GM19238 (cell line): ENCODE data around the gene EIF2B4.

ENCODE experiments used
- DNase-seq: peaks from one replicate; pipeline ENCODE4 v3.0.0; 2011; ENCODE audit warnings: low spot score; ENCODE audit not compliant: insufficient read length

The EIF2B4 gene

DNA sequence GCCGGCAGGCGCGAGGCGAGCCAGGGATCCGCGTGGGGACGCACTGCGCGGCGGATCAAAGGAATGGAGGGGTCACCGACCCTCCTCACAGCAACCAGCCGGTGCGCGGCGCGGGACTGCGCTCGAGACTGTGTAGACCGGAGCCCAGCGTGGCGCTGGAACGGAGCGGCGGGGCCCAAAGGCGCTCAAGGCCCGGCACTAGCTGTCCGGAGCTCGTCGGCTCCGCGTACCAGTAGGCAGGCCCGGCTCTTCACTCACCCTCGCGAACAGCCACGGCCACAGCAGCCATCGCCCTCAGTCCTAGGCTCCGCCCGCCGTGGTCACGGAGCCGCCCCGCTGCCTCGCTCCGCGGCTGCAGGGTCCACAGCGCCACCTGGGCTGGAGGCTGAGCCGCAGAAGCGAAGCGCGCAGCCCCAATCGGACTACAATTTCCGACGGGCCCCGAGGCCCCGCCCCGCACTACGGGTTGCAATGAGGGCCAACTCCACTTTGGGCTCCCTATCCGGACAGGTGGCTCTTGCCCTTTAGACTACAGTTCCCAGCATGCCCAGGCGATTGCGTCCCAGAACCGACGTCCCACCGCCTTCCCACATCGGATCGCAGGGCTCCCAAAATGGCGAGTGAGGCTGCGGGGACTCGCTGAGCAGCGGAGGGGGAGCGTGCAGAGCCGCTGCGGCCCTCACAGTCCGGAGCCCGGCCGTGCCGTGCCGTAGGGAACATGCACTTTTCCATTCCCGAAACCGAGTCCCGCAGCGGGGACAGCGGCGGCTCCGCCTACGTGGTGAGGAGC, at the start of gene EIF2B4, which contains the start of gene SNX17:
TSS of gene EIF2B4 (minus strand) at position 313 of the 790 bp plus-strand sequence. CDS start at position 289, 24 bp downstream.
TSS of gene SNX17 (plus strand) at position 591 of the 790 bp plus-strand sequence. CDS start at position 719, 128 bp downstream.
- DNase-seq, result peak; percentile 91

DNA sequence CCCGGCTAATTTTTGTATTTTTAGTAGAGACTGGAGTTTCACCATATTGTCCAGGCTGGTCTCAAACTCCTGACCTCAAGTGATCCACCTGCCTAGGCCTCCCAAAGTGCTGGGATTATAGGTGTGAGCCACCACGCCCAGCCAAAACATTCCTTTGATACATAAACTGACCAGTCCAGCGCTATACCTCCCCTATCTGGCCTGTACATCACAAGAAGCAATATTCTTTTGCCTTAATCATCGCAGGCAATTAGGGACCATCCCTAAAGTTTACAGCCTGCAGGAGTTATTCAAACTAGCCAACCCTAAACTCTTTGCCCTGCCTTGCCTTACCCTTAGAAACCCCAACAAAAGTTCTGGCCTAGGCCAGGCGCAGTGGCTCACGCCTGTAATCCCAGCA, 46.0 kb upstream of the EIF2B4 start:
- no peak for DNase-seq

- DNase-seq, result no peak
Observed at GRCh38 chr2:27412419-27413152, 42.4 kb upstream of the EIF2B4 start.

GRCh38 chr2:27409321-27410073, 39.4 kb upstream of the EIF2B4 start, which contains the start of gene PPM1G:
TSS of gene PPM1G (minus strand) at chr2:27409591. CDS start at chr2:27409422, 169 bp downstream.
- DNase-seq, result peak; percentile 87

- DNase-seq, result peak; percentile 18
Observed at GRCh38 chr2:27408601-27409320, 38.6 kb upstream of the EIF2B4 start.

GRCh38 chr2:27407798-27408491, 37.8 kb upstream of the EIF2B4 start:
- DNase-seq, result no peak

- no peak for DNase-seq
Observed at GRCh38 chr2:27400348-27401135, 30.4 kb upstream of the EIF2B4 start.

DNA sequence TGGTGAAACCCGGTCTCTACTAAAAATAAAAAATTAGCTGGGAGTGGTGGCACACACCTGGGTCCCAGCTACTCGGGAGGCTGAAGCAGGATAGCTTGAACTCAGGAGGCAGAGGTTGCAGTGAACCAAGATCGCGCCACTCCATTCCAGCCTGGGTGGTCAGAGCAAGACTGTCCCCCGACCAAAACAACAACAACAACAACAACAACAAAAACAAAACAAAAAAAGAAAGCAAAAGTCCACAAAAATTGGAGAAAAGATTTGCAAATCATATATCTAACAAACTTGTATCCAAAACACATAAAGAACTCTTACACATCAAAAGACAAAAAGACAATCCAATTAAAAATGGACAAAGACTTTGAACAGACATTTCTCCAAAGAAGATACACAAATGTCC, 28.8 kb upstream of the EIF2B4 start:
- DNase-seq, result no peak

DNA sequence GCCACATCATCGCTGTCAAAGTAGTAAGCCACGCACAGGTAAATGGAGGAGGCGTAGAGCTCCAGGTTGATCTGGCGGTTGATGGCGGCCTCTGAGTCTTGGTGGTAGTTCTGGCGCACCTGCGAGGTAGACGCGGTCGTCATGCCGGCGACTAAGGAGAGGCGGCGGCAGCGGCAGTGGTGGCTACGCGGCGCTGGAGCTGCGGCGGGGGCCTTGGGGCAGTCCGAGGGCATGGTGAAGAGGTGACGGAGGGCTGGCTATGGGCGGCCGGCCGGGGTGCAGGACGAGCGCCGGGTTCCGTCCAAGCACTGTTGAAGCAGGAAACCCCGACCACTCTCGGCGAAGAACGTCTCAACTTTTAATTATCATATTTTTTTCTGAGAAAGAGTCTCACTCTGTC, 23.1 kb upstream of the EIF2B4 start:
- DNase-seq, result no peak

DNA sequence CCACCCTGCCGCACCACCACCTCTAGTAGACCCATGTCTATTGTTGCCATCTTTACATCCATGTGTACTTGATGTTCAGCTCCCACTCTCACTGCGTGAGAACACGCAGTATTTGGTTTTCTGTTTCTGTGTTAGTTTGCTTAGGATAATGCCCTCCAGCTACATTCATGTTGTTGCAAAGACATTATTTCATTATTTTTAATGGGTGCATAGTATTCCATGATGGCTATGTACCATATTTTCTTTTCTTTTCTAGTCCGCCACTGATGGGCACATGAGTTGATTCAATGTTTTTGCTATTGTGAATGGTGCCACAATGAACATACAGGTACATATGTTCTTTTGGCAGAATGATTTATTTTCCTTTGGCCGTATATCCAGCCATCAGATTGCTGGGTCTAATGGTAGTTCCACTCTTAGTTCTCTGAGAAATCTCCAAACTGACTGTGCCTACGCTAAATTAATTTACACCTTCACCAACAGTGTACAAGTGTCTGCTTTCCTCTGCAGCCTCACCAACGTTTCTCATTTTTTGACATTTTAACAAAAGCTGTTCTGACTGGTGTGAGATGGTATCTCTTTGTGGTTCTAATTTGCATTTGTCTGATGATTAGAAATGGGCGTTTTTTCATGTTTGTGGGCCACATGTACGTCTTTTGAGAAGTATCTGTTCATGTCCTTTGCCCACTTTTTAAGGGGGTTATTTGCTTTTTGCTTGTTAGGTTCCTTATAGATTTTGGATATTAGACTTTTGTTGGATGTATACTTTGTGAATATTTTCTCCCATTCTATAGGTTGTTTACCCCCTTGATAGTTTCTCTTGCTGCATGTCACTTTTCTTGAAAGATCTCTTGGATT, 20.9 kb upstream of the EIF2B4 start:
- DNase-seq, result no peak

DNA sequence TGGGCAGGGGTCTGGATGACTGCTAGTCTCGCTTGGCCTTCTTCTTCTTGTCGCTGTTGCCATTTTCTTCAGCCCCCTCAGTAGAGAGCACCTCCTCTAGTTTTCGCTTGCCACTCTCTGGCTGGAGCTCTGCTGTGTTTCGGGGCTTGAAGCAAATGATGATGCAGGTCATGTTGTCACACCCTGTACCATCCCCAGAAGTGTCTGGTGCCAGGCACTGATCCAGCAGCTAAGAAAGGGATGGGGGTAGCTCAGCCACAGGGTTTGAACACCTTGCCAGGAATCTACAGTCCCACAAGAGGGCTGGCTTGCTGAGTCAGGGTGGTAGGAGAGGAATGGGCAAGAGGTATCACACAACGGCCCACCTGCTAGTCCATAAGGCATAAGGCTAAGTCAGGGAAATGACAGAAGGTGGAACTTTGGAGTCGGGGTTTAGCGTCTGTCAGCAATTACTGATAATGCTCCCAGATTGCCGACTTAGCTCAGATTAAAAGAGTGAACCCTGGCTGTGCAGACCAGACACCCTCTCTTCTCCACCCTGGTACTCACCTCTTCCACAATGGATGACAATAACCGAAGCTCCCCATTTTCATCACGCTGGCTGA, 11.5 kb upstream of the EIF2B4 start:
- DNase-seq, result no peak

GRCh38 chr2:27380626-27381545, 10.7 kb upstream of the EIF2B4 start, which contains the start of gene ZNF513:
TSS of gene ZNF513 (minus strand) at chr2:27380734. CDS start at chr2:27380526, 208 bp downstream.
- DNase-seq, result peak; percentile 91

GRCh38 chr2:27379836-27380625, 9.9 kb upstream of the EIF2B4 start:
- DNase-seq, result no peak

GRCh38 chr2:27379383-27379835, 9.3 kb upstream of the EIF2B4 start:
- no peak for DNase-seq

GRCh38 chr2:27378809-27379290, 8.7 kb upstream of the EIF2B4 start:
- no peak for DNase-seq
